Neural progenitor cell (in vitro differentiated cells): ENCODE results near the gene CREB3L2. TPM values are rescaled to one million over a fixed set of nuclear protein-coding genes. Genes with fewer than 3 reads are reported as not detected.

Source experiments
- DNase-seq: peaks from one replicate; pipeline ENCODE4 v3.0.0-alpha.2; 2016; ENCODE audit warnings: low spot score
- H2AFZ ChIP-seq: fragments of 200-600 bp; sonication (generic); replicated peaks from 2 replicates; pipeline ENCODE4 v1.6.1; 2016; ENCODE audit warnings: antibody characterized with exemption
- H3F3A ChIP-seq: fragments of 200-600 bp; sonication (generic); 2 replicates; pipeline ENCODE4 v1.6.1; 2016; ENCODE audit warnings: antibody characterized with exemption, low read depth
- H3K27ac ChIP-seq: fragments of 200-600 bp; sonication (generic); 2 replicates; pipeline ENCODE4 v1.5.1; 2016; ENCODE audit warnings: mild to moderate bottlenecking
- H3K27me3 ChIP-seq: fragments of 200-600 bp; sonication (generic); 2 replicates; pipeline ENCODE4 v1.6.1; 2016; ENCODE audit warnings: mild to moderate bottlenecking, moderate library complexity
- H3K36me3 ChIP-seq: fragments of 200-600 bp; sonication (generic); 2 replicates; pipeline ENCODE4 v1.5.1; 2016
- H3K4me1 ChIP-seq: fragments of 200-600 bp; sonication (generic); 2 replicates; pipeline ENCODE4 v1.6.1; 2016; ENCODE audit warnings: mixed run types
- H3K4me2 ChIP-seq: fragments of 200-600 bp; sonication (generic); 2 replicates; pipeline ENCODE4 v1.6.1; 2016
- H3K4me3 ChIP-seq: fragments of 200-600 bp; sonication (generic); 2 replicates; pipeline ENCODE4 v1.5.1; 2016
- H3K79me2 ChIP-seq: fragments of 200-600 bp; sonication (generic); 2 replicates; pipeline ENCODE4 v1.6.1; 2016; ENCODE audit warnings: low read depth
- H3K9ac ChIP-seq: fragments of 200-600 bp; sonication (generic); 2 replicates; pipeline ENCODE4 v1.6.1; 2016
- H3K9me3 ChIP-seq: fragments of 200-600 bp; sonication (generic); 2 replicates; pipeline ENCODE4 v1.5.1; 2016; ENCODE audit warnings: low read depth
- H4K20me1 ChIP-seq: fragments of 200-600 bp; sonication (generic); 2 replicates; pipeline ENCODE4 v1.6.1; 2016; ENCODE audit warnings: low read depth
- H3K27ac Mint-ChIP-seq: 3 replicates; pipeline ENCODE4 v1.8.0; 2021; ENCODE audit warnings: mixed read lengths
- H3K27me3 Mint-ChIP-seq: 2 replicates; pipeline ENCODE4 v1.8.0; 2022; ENCODE audit warnings: low read depth, mild to moderate bottlenecking, inconsistent platforms, moderate library complexity, mixed read lengths; ENCODE audit not compliant: insufficient read depth
- H3K36me3 Mint-ChIP-seq: 3 replicates; pipeline ENCODE4 v1.8.0; 2021; ENCODE audit warnings: mixed read lengths
- H3K4me1 Mint-ChIP-seq: 3 replicates; pipeline ENCODE4 v1.8.0; 2021; ENCODE audit warnings: mixed read lengths
- H3K4me3 Mint-ChIP-seq: 3 replicates; pipeline ENCODE4 v1.8.0; 2021; ENCODE audit warnings: mild to moderate bottlenecking, moderate library complexity, mixed read lengths
- H3K9me3 Mint-ChIP-seq: 3 replicates; pipeline ENCODE4 v1.8.0; 2020; ENCODE audit warnings: mixed read lengths
- EZH2 ChIP-seq: fragments of 200-600 bp; sonication (generic); IDR thresholded peaks from 2 replicates; pipeline ENCODE4 v1.6.1; 2017; ENCODE audit warnings: antibody characterized with exemption, mild to moderate bottlenecking, moderate library complexity
- EZH2phosphoT487 ChIP-seq: fragments of 200-600 bp; sonication (generic); IDR thresholded peaks from 2 replicates; pipeline ENCODE4 v1.6.1; 2017; ENCODE audit warnings: antibody characterized with exemption
- total RNA-seq: library from RNA; depleted of rRNA; stranded (reverse); fragments of >200 nt; gene quantifications from 2 replicates; pipeline ENCODE4 v1.2.3, GENCODE V29; 2015; ENCODE audit warnings: low replicate concordance
- TF ChIP-seq, protein P1 (sequence below): fragments of 200-600 bp; sonication (generic); IDR thresholded peaks from 2 replicates; pipeline ENCODE4 v1.5.1; 2017; ENCODE audit warnings: antibody characterized with exemption, mild to moderate bottlenecking

Gene CREB3L2
- total RNA-seq, 1 donor from 2014 or later = 9.9 TPM

DNA sequence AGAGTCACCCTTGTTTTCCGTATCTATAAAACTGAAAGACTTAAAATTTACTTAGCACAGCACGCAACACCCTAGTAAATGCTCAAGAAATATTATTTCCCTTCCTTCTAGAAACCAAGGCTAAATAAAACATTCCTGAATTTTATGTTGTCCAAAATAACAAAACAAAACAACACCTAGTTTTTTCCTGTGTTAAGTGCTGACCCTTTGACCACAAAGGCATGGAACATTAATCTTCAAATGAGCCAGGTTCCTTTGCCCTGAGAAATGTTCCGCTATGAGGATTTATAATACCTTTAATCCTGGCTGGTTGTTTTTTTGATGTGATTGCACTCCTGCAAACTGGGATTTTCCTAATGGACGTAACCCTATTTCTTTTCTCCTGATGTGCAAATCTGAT, 126.1 kb downstream of the CREB3L2 start:
- Histone ChIP-seq H3K36me3 (no peaks in the 10 kb centered on the region), H3K27ac (no peak overlapping the region), H3K4me1 (peaks cover 38% of the 10 kb centered on the region), H4K20me1 (no peaks in the 10 kb centered on the region), H3K9me3 (no peaks in the 10 kb centered on the region), H2AFZ (no peak overlapping the region), H3K27me3 (no peaks in the 10 kb centered on the region), H3K4me3 (no peak overlapping the region), H3K9ac (no peak overlapping the region), H3K79me2 (no peaks in the 10 kb centered on the region), H3K4me2 (no peak overlapping the region), H3F3A (peaks cover 35% of the 10 kb centered on the region)
- no peak for TF ChIP-seq EZH2phosphoT487
- TF ChIP-seq EZH2 = no peak
- TF ChIP-seq, protein P1, sequence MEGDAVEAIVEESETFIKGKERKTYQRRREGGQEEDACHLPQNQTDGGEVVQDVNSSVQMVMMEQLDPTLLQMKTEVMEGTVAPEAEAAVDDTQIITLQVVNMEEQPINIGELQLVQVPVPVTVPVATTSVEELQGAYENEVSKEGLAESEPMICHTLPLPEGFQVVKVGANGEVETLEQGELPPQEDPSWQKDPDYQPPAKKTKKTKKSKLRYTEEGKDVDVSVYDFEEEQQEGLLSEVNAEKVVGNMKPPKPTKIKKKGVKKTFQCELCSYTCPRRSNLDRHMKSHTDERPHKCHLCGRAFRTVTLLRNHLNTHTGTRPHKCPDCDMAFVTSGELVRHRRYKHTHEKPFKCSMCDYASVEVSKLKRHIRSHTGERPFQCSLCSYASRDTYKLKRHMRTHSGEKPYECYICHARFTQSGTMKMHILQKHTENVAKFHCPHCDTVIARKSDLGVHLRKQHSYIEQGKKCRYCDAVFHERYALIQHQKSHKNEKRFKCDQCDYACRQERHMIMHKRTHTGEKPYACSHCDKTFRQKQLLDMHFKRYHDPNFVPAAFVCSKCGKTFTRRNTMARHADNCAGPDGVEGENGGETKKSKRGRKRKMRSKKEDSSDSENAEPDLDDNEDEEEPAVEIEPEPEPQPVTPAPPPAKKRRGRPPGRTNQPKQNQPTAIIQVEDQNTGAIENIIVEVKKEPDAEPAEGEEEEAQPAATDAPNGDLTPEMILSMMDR = no peak
- H3K36me3 Mint-ChIP-seq = peaks cover 55% of the 10 kb centered on the region
- DNase-seq = no peak
- no peak overlapping the region for H3K27ac Mint-ChIP-seq
- H3K9me3 Mint-ChIP-seq = peaks cover 1% of the 10 kb centered on the region
- H3K27me3 Mint-ChIP-seq = peaks cover 11% of the 10 kb centered on the region
- H3K4me3 Mint-ChIP-seq = no peak overlapping the region
- H3K4me1 Mint-ChIP-seq = peaks cover 70% of the 10 kb centered on the region

DNA sequence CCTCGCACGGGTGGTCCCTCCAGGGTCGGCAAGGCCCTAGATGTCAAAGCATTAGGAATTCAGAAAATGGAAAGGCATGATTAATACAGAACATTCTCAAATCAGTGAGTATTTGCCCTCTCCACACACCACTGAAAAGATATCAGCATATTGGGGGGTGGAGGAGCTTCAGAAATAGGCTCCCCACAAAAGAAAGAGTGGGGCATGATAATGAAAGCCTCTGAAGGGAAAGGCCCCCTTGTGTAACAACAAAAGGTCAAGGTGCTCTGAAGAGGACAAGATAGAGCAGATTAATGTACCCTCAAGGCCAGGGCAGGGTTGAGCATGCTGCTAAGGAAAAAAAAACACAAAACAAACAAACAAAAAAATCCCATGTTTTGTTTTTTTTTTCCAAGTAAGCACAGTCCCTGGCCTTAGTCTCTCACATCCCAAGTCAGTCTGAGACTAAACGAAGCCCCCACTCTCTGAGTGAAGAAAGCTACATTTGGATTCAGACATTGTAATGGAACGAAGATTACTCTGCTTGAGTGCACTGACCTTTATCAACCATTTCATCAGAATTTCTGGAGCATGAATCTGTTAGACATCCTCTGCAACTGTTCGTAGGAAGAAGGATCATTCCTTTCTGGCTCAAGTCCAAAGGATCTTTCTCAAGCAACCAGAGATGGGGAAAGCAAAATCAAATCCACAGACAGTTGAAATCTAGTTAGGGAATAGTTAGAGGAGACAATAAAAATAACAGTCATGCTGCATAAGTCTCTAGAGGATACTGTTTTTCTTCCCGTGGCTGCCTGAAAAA, 127.7 kb downstream of the CREB3L2 start:
- no peak overlapping the region for H3K4me3 Mint-ChIP-seq
- Histone ChIP-seq H3K27ac (no peak overlapping the region), H3K4me2 (no peak overlapping the region), H3K9ac (no peak overlapping the region), H3K4me3 (no peak overlapping the region), H3F3A (peaks cover 21% of the 10 kb centered on the region), H3K27me3 (no peaks in the 10 kb centered on the region), H3K9me3 (no peaks in the 10 kb centered on the region), H4K20me1 (no peaks in the 10 kb centered on the region), H3K4me1 (peaks cover 22% of the 10 kb centered on the region), H3K79me2 (no peaks in the 10 kb centered on the region), H2AFZ (no peak overlapping the region), H3K36me3 (no peaks in the 10 kb centered on the region)
- H3K27ac Mint-ChIP-seq = peak overlapping the region; percentile 29
- no peak for DNase-seq
- no peak for TF ChIP-seq EZH2
- TF ChIP-seq, protein P1 = no peak
- no peak for TF ChIP-seq EZH2phosphoT487
- peaks cover 2% of the 10 kb centered on the region for H3K27me3 Mint-ChIP-seq
- H3K36me3 Mint-ChIP-seq = peaks cover 48% of the 10 kb centered on the region
- H3K9me3 Mint-ChIP-seq = peaks cover 10% of the 10 kb centered on the region
- H3K4me1 Mint-ChIP-seq = peaks cover 55% of the 10 kb centered on the region

DNA sequence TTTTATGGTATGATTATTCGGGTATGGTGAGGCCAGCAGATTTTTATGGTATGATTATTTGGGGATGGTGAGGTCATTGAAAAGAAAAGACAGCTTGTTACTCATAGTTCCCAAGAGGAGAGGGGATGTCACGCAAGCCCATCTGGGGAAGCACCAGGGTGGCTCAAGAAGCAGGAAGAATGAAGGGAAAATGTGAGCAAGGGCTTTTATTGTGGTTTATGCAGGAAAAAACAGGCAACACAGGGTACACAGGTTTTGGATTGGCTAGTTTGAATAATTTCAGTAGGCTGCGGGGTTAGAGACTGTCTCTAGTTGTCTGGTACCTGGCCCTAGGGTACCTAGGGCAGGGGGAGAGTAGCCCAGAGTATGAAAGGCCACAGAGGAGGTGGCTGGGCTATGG, 128.4 kb downstream of the CREB3L2 start:
- no peak overlapping the region for H3K27ac Mint-ChIP-seq
- H3K36me3 ChIP-seq = no peaks in the 10 kb centered on the region

More for the DNA sequence above, 128.4 kb downstream of the CREB3L2 start:
- H3K4me1 ChIP-seq = peaks cover 15% of the 10 kb centered on the region
- no peak overlapping the region for H3K9ac ChIP-seq
- DNase-seq = no peak
- no peaks in the 10 kb centered on the region for H3K9me3 ChIP-seq
- Mint-ChIP-seq H3K4me3 (no peak overlapping the region), H3K4me1 (peaks cover 48% of the 10 kb centered on the region), H3K9me3 (peaks cover 11% of the 10 kb centered on the region), H3K27me3 (peaks cover 2% of the 10 kb centered on the region), H3K36me3 (peaks cover 47% of the 10 kb centered on the region)
- no peak overlapping the region for H3K4me3 ChIP-seq
- H3K79me2 ChIP-seq = no peaks in the 10 kb centered on the region
- peaks cover 15% of the 10 kb centered on the region for H3F3A ChIP-seq
- H3K27ac ChIP-seq = no peak overlapping the region
- no peak overlapping the region for H3K4me2 ChIP-seq
- no peak overlapping the region for H2AFZ ChIP-seq
- TF ChIP-seq EZH2 (no peak), EZH2phosphoT487 (no peak)
- TF ChIP-seq, protein P1 = no peak
- H3K27me3 ChIP-seq = no peaks in the 10 kb centered on the region
- no peaks in the 10 kb centered on the region for H4K20me1 ChIP-seq
